KMS-11 (cell line): ENCODE results near the gene GTSE1.

Source experiments
- H2AFZ ChIP-seq: fragments of 200-600 bp; sonication (generic); 2 replicates; pipeline ENCODE4 v1.6.1; 2016; ENCODE audit warnings: antibody characterized with exemption, mixed run types, low read depth
- H3K27ac ChIP-seq: fragments of 200-600 bp; sonication (generic); 2 replicates; pipeline ENCODE4 v1.6.1; 2016; ENCODE audit warnings: mild to moderate bottlenecking, mixed run types
- H3K27me3 ChIP-seq: fragments of 200-600 bp; sonication (generic); 2 replicates; pipeline ENCODE4 v1.6.1; 2017; ENCODE audit warnings: mild to moderate bottlenecking, low read depth, mixed run types, moderate library complexity; ENCODE audit not compliant: insufficient read depth
- H3K36me3 ChIP-seq: fragments of 200-600 bp; sonication (generic); 2 replicates; pipeline ENCODE4 v1.6.1; 2017; ENCODE audit warnings: mild to moderate bottlenecking, mixed run types; ENCODE audit not compliant: insufficient read depth
- H3K4me1 ChIP-seq: fragments of 200-600 bp; sonication (generic); 2 replicates; pipeline ENCODE4 v1.6.1; 2016; ENCODE audit warnings: mild to moderate bottlenecking, low read depth, mixed run types; ENCODE audit not compliant: poor library complexity, severe bottlenecking
- H3K4me2 ChIP-seq: fragments of 200-600 bp; sonication (generic); 2 replicates; pipeline ENCODE4 v1.7.0; 2016; ENCODE audit warnings: mild to moderate bottlenecking, mixed run types
- H3K4me3 ChIP-seq: fragments of 200-600 bp; sonication (generic); IDR thresholded peaks from 2 replicates; pipeline ENCODE4 v1.6.1; 2017; ENCODE audit warnings: low read depth, low read length, mixed read lengths; ENCODE audit not compliant: insufficient read depth
- H3K79me2 ChIP-seq: fragments of 200-600 bp; sonication (generic); 2 replicates; pipeline ENCODE4 v1.6.1; 2016; ENCODE audit warnings: low read depth, mixed run types; ENCODE audit not compliant: insufficient read depth
- H3K9ac ChIP-seq: fragments of 200-600 bp; sonication (generic); 2 replicates; pipeline ENCODE4 v1.6.1; 2016; ENCODE audit warnings: mild to moderate bottlenecking, mixed run types
- H4K20me1 ChIP-seq: fragments of 200-600 bp; sonication (generic); 2 replicates; pipeline ENCODE4 v1.6.1; 2016; ENCODE audit warnings: mild to moderate bottlenecking, mixed run types; ENCODE audit not compliant: insufficient read depth
- TF ChIP-seq, protein P1 (sequence below): fragments of 200-600 bp; sonication (generic); conservative IDR thresholded peaks from 2 replicates; pipeline ENCODE4 v1.6.1; 2017; ENCODE audit warnings: low read depth, mild to moderate bottlenecking, antibody characterized with exemption, low read length, moderate library complexity, mixed read lengths

Gene GTSE1

DNA sequence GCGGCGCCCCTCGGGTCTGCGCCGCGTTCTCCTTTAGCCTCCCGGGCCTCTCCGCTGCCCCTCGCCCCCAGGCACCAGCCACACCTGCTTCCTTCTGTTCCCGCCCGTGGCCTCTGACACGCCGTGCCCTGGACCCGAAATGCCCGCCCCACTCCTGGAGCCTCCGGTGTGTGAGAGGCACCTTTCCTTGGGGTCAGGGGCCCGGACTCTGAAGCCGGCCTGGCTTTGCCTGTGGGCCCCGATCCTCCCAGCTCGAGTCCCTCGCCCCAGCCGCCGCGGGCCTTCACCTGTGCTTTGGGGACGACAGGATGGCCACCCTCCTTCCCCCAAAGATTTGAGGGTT, 45.9 kb upstream of the GTSE1 start:
- Histone ChIP-seq H2AFZ (peak overlapping the region; percentile 64; the same call in 1 of the 2 replicates), H3K27ac (peak overlapping the region; percentile 65)

DNA sequence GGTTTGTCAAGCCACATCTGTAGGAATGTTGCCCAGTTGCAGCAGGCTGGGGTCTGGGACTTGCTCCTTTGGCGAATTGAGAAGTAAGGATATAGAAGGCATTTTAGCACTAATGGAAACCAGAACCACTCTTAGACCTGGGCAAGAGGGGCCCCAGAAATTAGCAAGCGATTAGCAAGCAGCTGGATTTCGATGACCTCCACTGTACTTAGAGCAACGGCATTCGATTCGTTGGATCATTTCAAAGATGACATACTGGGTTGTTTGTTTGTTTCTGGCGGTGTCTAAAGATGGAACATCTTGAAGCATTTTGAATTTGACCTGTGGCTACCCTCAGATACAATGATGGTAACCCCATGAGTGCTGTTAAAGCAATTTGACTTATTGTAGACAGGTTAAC, 45.4 kb upstream of the GTSE1 start:
- Histone ChIP-seq H3K4me1 (peaks cover 18% of the 10 kb centered on the region), H3K4me2 (peak overlapping the region; percentile 76; the same call in 1 of the 2 replicates), H3K36me3 (no peaks in the 10 kb centered on the region), H3K9ac (no peak overlapping the region), H3K27ac (no peak overlapping the region), H4K20me1 (no peaks in the 10 kb centered on the region), H3K27me3 (no peaks in the 10 kb centered on the region), H3K79me2 (0 out of 2 replicates have a peak, but pooled peaks cover 4% of the 10 kb centered on the region), H3K4me3 (no peak overlapping the region), H2AFZ (no peak overlapping the region)
- TF ChIP-seq, protein P1, sequence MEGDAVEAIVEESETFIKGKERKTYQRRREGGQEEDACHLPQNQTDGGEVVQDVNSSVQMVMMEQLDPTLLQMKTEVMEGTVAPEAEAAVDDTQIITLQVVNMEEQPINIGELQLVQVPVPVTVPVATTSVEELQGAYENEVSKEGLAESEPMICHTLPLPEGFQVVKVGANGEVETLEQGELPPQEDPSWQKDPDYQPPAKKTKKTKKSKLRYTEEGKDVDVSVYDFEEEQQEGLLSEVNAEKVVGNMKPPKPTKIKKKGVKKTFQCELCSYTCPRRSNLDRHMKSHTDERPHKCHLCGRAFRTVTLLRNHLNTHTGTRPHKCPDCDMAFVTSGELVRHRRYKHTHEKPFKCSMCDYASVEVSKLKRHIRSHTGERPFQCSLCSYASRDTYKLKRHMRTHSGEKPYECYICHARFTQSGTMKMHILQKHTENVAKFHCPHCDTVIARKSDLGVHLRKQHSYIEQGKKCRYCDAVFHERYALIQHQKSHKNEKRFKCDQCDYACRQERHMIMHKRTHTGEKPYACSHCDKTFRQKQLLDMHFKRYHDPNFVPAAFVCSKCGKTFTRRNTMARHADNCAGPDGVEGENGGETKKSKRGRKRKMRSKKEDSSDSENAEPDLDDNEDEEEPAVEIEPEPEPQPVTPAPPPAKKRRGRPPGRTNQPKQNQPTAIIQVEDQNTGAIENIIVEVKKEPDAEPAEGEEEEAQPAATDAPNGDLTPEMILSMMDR, result no peak

More for the DNA sequence above, 45.9 kb upstream of the GTSE1 start:
- Histone ChIP-seq H4K20me1 (no peaks in the 10 kb centered on the region), H3K36me3 (no peaks in the 10 kb centered on the region), H3K79me2 (0 out of 2 replicates have a peak, but pooled peaks cover 4% of the 10 kb centered on the region), H3K27me3 (no peaks in the 10 kb centered on the region), H3K4me1 (peaks cover 18% of the 10 kb centered on the region), H3K4me3 (no peak overlapping the region), H3K9ac (peak overlapping the region; percentile 66), H3K4me2 (peak overlapping the region; percentile 76)
- TF ChIP-seq, protein P1, result no peak

DNA sequence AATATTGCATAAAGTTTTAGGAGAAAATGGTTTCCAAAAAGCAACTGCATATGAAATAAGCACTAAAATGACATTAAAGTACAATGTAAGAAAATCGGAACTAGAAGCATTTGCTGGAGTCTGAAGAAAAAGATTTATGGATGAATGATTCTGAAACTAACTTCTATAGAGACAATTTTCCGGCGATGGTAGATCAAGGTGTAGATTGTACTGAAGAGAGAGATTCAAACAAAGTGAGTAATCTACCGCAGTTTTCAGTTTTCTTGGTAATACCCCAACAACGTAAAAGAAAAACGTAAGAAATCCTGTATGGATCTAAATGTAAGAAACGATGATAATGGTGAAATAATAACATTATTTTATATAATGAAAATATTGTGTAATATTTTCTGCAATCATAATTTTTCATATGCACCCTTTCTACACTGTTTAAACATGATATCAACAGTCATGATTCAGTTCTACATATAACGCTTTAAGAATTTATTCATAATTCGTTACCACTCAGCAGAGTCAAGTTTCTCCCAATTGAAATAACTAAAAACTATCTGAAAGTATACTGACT, 44.8 kb upstream of the GTSE1 start:
- H3K79me2 ChIP-seq, result 0 out of 2 replicates have a peak, but pooled peaks cover 4% of the 10 kb centered on the region
- H3K4me3 ChIP-seq, result no peak overlapping the region
- no peak overlapping the region for H3K9ac ChIP-seq
- no peaks in the 10 kb centered on the region for H4K20me1 ChIP-seq
- TF ChIP-seq, protein P1, result no peak
- H3K36me3 ChIP-seq, result no peaks in the 10 kb centered on the region
- H3K4me1 ChIP-seq, result peaks cover 18% of the 10 kb centered on the region
- H2AFZ ChIP-seq, result no peak overlapping the region
- H3K27me3 ChIP-seq, result no peaks in the 10 kb centered on the region
- H3K27ac ChIP-seq, result no peak overlapping the region
- H3K4me2 ChIP-seq, result no peak overlapping the region

DNA sequence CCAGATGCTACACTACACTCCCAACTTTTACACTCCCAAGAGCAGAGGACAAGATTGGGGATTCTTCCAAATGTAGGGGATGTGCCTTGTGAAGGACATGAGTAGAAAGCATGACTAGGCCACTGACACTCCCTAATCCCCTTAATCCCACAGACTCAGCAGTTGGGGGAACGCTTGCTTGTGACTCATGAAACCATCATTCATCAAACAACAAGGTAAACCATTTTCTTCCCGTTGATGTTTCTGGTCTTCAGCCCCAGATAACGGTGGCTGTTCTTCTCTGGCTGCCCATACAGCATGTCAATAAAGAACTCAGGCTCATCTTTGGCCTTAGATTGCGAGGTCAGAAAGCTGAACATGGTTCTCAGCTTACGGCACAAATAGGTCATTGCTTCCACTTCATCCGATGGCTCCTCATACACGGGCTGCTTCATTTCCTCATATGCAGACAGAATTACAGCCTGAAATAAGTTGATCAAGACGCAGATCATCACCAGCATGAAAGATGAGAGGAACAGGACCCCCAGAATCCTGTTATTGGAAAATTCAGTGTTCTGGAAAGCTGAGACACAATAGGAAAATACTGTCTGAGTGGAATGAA, 40.2 kb upstream of the GTSE1 start:
- Histone ChIP-seq H3K9ac (no peak overlapping the region), H3K27me3 (no peaks in the 10 kb centered on the region), H3K79me2 (no peaks in the 10 kb centered on the region), H3K4me1 (peaks cover under 1% of the 10 kb centered on the region), H3K4me2 (no peak overlapping the region), H3K36me3 (no peaks in the 10 kb centered on the region), H2AFZ (no peak overlapping the region), H4K20me1 (no peaks in the 10 kb centered on the region), H3K27ac (no peak overlapping the region), H3K4me3 (no peak overlapping the region)
- TF ChIP-seq, protein P1, result no peak
